HUES6 (cell line): ENCODE measurements around the gene USP17L27.
"Not testable (repeated sequence)": the region's sequence is repeated elsewhere in the genome, so short reads cannot be mapped to it uniquely, and the experiment has no call there.

ENCODE experiments used
- H3K27ac ChIP-seq: 2 replicates; pipeline ENCODE4 v1.7.0; 2013; ENCODE audit warnings: low read depth, mild to moderate bottlenecking, low read length, inconsistent platforms
- H3K27me3 ChIP-seq: 2 replicates; pipeline ENCODE4 v1.6.1; 2013; ENCODE audit warnings: low read length; ENCODE audit not compliant: control insufficient read depth, insufficient read depth
- H3K36me3 ChIP-seq: 2 replicates; pipeline ENCODE4 v1.6.1; 2013; ENCODE audit warnings: low read length; ENCODE audit not compliant: control insufficient read depth, insufficient read depth
- H3K4me1 ChIP-seq: 2 replicates; pipeline ENCODE4 v1.6.1; 2013; ENCODE audit warnings: low read length; ENCODE audit not compliant: control insufficient read depth, insufficient read depth
- H3K4me3 ChIP-seq: 2 replicates; pipeline ENCODE4 v1.5.1; 2013; ENCODE audit warnings: low read depth, low read length
- H3K9ac ChIP-seq: one replicate; pipeline ENCODE4 v1.6.1; 2013; ENCODE audit warnings: mild to moderate bottlenecking, low read length
- H3K9me3 ChIP-seq: 2 replicates; pipeline ENCODE4 v1.6.1; 2013; ENCODE audit warnings: low read depth, low read length; ENCODE audit not compliant: control insufficient read depth, insufficient read depth

USP17L27 gene

GRCh38 chr4:9343848-9344247, at the start of gene USP17L27:
USP17L27 (plus strand) TSS chr4:9344148; CDS start chr4:9344148, 0 bp downstream.
- H3K9me3 ChIP-seq, H3K27me3 ChIP-seq, H3K4me1 ChIP-seq, H3K4me3 ChIP-seq, H3K27ac ChIP-seq, H3K36me3 ChIP-seq, H3K9ac ChIP-seq: not testable (repeated sequence)

DNA sequence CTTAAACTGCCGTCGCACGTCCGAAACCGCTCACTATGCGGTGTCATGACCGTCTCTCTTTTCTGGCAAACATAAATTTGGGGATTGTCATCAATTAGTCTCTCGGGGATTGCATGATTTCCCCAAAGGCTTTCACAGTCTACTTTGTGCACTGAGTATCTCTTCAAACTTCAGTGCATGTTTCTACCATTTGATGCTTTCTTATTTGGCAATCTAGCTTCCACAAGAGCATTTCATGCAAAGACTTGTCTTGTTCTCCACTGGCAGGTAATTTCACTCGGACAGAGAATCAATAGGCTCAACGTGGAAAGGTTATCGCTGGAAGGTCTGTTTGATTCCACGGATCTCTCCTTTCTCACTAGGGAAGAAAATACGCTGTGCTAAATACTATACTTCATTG, 19.8 kb upstream of the USP17L27 start:
- not testable (repeated sequence) for H3K36me3 ChIP-seq, H3K9ac ChIP-seq, H3K4me3 ChIP-seq, H3K27ac ChIP-seq, H3K4me1 ChIP-seq, H3K27me3 ChIP-seq, H3K9me3 ChIP-seq

DNA sequence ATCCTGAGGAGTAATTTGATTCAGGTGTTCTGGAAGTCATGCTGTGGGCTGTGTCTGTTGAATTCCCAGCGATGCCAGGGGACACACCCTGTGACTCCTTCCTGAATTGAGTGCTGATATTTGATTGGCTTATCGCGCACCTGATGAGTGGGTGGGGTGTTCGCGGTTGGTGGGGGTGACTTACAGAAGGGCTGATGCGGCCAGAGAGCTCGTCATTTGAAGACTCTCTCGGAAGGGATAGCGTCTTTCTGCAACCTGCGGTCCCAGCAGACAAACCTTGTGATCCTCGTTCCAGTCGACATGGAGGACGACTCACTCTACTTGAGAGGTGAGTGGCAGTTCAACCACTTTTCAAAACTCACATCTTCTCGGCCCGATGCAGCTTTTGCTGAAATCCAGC, 19.1 kb upstream of the USP17L27 start, which contains the start of gene USP17L24:
TSS of gene USP17L24 (plus strand) at position 301 of the 400 bp plus-strand sequence. CDS start at position 301, 0 bp downstream.
- not testable (repeated sequence) for H3K4me3 ChIP-seq, H3K27ac ChIP-seq, H3K9ac ChIP-seq, H3K9me3 ChIP-seq, H3K4me1 ChIP-seq, H3K27me3 ChIP-seq, H3K36me3 ChIP-seq

DNA sequence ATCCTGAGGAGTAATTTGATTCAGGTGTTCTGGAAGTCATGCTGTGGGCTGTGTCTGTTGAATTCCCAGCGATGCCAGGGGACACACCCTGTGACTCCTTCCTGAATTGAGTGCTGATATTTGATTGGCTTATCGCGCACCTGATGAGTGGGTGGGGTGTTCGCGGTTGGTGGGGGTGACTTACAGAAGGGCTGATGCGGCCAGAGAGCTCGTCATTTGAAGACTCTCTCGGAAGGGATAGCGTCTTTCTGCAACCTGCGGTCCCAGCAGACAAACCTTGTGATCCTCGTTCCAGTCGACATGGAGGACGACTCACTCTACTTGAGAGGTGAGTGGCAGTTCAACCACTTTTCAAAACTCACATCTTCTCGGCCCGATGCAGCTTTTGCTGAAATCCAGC, 14.3 kb upstream of the USP17L27 start, which contains the start of gene USP17L25:
TSS of gene USP17L25 (plus strand) at position 301 of the 400 bp plus-strand sequence. CDS start at position 301, 0 bp downstream.
- not testable (repeated sequence) for H3K4me3 ChIP-seq, H3K27me3 ChIP-seq, H3K9ac ChIP-seq, H3K27ac ChIP-seq, H3K4me1 ChIP-seq, H3K36me3 ChIP-seq, H3K9me3 ChIP-seq

DNA sequence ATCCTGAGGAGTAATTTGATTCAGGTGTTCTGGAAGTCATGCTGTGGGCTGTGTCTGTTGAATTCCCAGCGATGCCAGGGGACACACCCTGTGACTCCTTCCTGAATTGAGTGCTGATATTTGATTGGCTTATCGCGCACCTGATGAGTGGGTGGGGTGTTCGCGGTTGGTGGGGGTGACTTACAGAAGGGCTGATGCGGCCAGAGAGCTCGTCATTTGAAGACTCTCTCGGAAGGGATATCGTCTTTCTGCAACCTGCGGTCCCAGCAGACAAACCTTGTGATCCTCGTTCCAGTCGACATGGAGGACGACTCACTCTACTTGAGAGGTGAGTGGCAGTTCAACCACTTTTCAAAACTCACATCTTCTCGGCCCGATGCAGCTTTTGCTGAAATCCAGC, 9.6 kb upstream of the USP17L27 start, which contains the start of gene USP17L26:
TSS of gene USP17L26 (plus strand) at position 301 of the 400 bp plus-strand sequence. CDS start at position 301, 0 bp downstream.
- H3K9ac ChIP-seq, H3K27me3 ChIP-seq: not testable (repeated sequence)

DNA sequence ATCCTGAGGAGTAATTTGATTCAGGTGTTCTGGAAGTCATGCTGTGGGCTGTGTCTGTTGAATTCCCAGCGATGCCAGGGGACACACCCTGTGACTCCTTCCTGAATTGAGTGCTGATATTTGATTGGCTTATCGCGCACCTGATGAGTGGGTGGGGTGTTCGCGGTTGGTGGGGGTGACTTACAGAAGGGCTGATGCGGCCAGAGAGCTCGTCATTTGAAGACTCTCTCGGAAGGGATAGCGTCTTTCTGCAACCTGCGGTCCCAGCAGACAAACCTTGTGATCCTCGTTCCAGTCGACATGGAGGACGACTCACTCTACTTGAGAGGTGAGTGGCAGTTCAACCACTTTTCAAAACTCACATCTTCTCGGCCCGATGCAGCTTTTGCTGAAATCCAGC, 4.8 kb upstream of the USP17L27 start, which contains the start of gene USP17L5:
TSS of gene USP17L5 (plus strand) at position 301 of the 400 bp plus-strand sequence. CDS start at position 301, 0 bp downstream.
- not testable (repeated sequence) for H3K27me3 ChIP-seq, H3K9ac ChIP-seq

More for the DNA sequence above, 9.6 kb upstream of the USP17L27 start, which contains the start of gene USP17L26:
- H3K9me3 ChIP-seq, H3K36me3 ChIP-seq, H3K27ac ChIP-seq, H3K4me1 ChIP-seq, H3K4me3 ChIP-seq: not testable (repeated sequence)

GRCh38 chr4:9348593-9348992, 4.6 kb downstream of the USP17L27 start, which contains the start of gene USP17L28:
USP17L28 (plus strand) TSS chr4:9348893; CDS start chr4:9348893, 0 bp downstream.
- not testable (repeated sequence) for H3K4me1 ChIP-seq, H3K27me3 ChIP-seq, H3K27ac ChIP-seq, H3K4me3 ChIP-seq, H3K9me3 ChIP-seq, H3K36me3 ChIP-seq, H3K9ac ChIP-seq

More for the DNA sequence above, 4.8 kb upstream of the USP17L27 start, which contains the start of gene USP17L5:
- H3K4me3 ChIP-seq, H3K27ac ChIP-seq, H3K9me3 ChIP-seq, H3K4me1 ChIP-seq, H3K36me3 ChIP-seq: not testable (repeated sequence)

GRCh38 chr4:9350866-9351265, 6.9 kb downstream of the USP17L27 start:
- not testable (repeated sequence) for H3K27ac ChIP-seq, H3K9me3 ChIP-seq, H3K27me3 ChIP-seq, H3K36me3 ChIP-seq, H3K4me1 ChIP-seq, H3K4me3 ChIP-seq, H3K9ac ChIP-seq

- not testable (repeated sequence) for H3K27ac ChIP-seq, H3K27me3 ChIP-seq, H3K9me3 ChIP-seq, H3K9ac ChIP-seq, H3K4me3 ChIP-seq, H3K4me1 ChIP-seq, H3K36me3 ChIP-seq
Observed at GRCh38 chr4:9353338-9353737, 9.4 kb downstream of the USP17L27 start, which contains the start of gene USP17L29. USP17L29 (plus strand) TSS chr4:9353638; CDS start chr4:9353638, 0 bp downstream.

DNA sequence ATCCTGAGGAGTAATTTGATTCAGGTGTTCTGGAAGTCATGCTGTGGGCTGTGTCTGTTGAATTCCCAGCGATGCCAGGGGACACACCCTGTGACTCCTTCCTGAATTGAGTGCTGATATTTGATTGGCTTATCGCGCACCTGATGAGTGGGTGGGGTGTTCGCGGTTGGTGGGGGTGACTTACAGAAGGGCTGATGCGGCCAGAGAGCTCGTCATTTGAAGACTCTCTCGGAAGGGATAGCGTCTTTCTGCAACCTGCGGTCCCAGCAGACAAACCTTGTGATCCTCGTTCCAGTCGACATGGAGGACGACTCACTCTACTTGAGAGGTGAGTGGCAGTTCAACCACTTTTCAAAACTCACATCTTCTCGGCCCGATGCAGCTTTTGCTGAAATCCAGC, 18.9 kb downstream of the USP17L27 start, which contains the start of gene USP17L30:
TSS of gene USP17L30 (plus strand) at position 301 of the 400 bp plus-strand sequence. CDS start at position 301, 0 bp downstream.
- not testable (repeated sequence) for H3K9me3 ChIP-seq, H3K9ac ChIP-seq, H3K4me3 ChIP-seq, H3K27me3 ChIP-seq, H3K27ac ChIP-seq, H3K36me3 ChIP-seq, H3K4me1 ChIP-seq

- H3K4me3 ChIP-seq, H3K4me1 ChIP-seq, H3K9ac ChIP-seq, H3K9me3 ChIP-seq, H3K27ac ChIP-seq, H3K36me3 ChIP-seq, H3K27me3 ChIP-seq: not testable (repeated sequence)
Observed at GRCh38 chr4:9379881-9380280, 35.9 kb downstream of the USP17L27 start.
